ENCODE measurements around the gene MIER2. TPM values are rescaled to one million over a fixed set of nuclear protein-coding genes. Genes with fewer than 3 reads are reported as not detected.

MIER2 gene
- total RNA-seq, 1 donor from 2014 or later = 50.5 TPM

- no peak for TF ChIP-seq CTCF (IDR thresholded peaks at IDR 0.05; ENCODE audit: unreplicated experiment)
- peaks cover 26% of the 10 kb centered on the region for H3K9me3 Mint-ChIP-seq
- peaks cover 32% of the 10 kb centered on the region for H3K36me3 Mint-ChIP-seq
- DNase-seq (ENCODE audit: low spot score in 2 of 2, unreplicated experiment in 2 of 2) = no peak
- no peak overlapping the region for H3K27ac Mint-ChIP-seq
- H3K27me3 Mint-ChIP-seq (ENCODE audit: low read depth) = no peaks in the 10 kb centered on the region
- peak overlapping the region; percentile 44 for H3K4me3 Mint-ChIP-seq
- H3K4me1 Mint-ChIP-seq = peaks cover 39% of the 10 kb centered on the region
Observed at GRCh38 chr19:340620-341385, 3.8 kb downstream of the MIER2 start.

GRCh38 chr19:339262-339887 lies 5.2 kb downstream of the MIER2 start:
- Mint-ChIP-seq H3K27me3 (ENCODE audit: low read depth) (no peaks in the 10 kb centered on the region), H3K36me3 (peaks cover 32% of the 10 kb centered on the region), H3K4me3 (no peak overlapping the region), H3K9me3 (peaks cover 19% of the 10 kb centered on the region), H3K27ac (no peak overlapping the region), H3K4me1 (peaks cover 45% of the 10 kb centered on the region)
- DNase-seq (ENCODE audit: low spot score in 2 of 2, unreplicated experiment in 2 of 2) = no peak
- no peak for TF ChIP-seq CTCF (IDR thresholded peaks at IDR 0.05; ENCODE audit: unreplicated experiment)

GRCh38 chr19:338421-338820 lies 6.2 kb downstream of the MIER2 start:
- H3K4me1 Mint-ChIP-seq = peaks cover 41% of the 10 kb centered on the region
- DNase-seq (ENCODE audit: low spot score in 2 of 2, unreplicated experiment in 2 of 2) = no peak

GRCh38 chr19:336067-336614 lies 8.5 kb downstream of the MIER2 start:
- peak overlapping the region; percentile 25 for H3K27ac Mint-ChIP-seq
- H3K27me3 Mint-ChIP-seq (ENCODE audit: low read depth) = no peaks in the 10 kb centered on the region
- peaks cover 19% of the 10 kb centered on the region for H3K9me3 Mint-ChIP-seq
- DNase-seq (ENCODE audit: low spot score in 2 of 2, unreplicated experiment in 2 of 2) = no peak
- peaks cover 34% of the 10 kb centered on the region for H3K36me3 Mint-ChIP-seq
- peaks cover 19% of the 10 kb centered on the region for H3K4me1 Mint-ChIP-seq
- no peak for TF ChIP-seq CTCF (IDR thresholded peaks at IDR 0.05; ENCODE audit: unreplicated experiment)
- H3K4me3 Mint-ChIP-seq = no peak overlapping the region

More at GRCh38 chr19:338421-338820, 6.2 kb downstream of the MIER2 start:
- no peak for TF ChIP-seq CTCF (IDR thresholded peaks at IDR 0.05; ENCODE audit: unreplicated experiment)
- Mint-ChIP-seq H3K27me3 (ENCODE audit: low read depth) (no peaks in the 10 kb centered on the region), H3K27ac (no peak overlapping the region), H3K36me3 (peaks cover 32% of the 10 kb centered on the region), H3K4me3 (no peak overlapping the region), H3K9me3 (peaks cover 19% of the 10 kb centered on the region)

- Mint-ChIP-seq H3K9me3 (peaks cover 21% of the 10 kb centered on the region), H3K4me3 (no peak overlapping the region), H3K27ac (peak overlapping the region; percentile 25), H3K4me1 (peaks cover 16% of the 10 kb centered on the region), H3K36me3 (peaks cover 36% of the 10 kb centered on the region), H3K27me3 (ENCODE audit: low read depth) (no peaks in the 10 kb centered on the region)
- no peak for DNase-seq (ENCODE audit: low spot score in 2 of 2, unreplicated experiment in 2 of 2)
- TF ChIP-seq CTCF (IDR thresholded peaks at IDR 0.05; ENCODE audit: unreplicated experiment) = no peak
Observed at GRCh38 chr19:335486-336066, 9.0 kb downstream of the MIER2 start.
